Heart left ventricle (tissue), 13 donors: Measurements from ENCODE around the gene TATDN2.

Experiments
- CTCF ChIP-seq, 12 donors: fragments of 200-600 bp; sonication (generic) in 4 of 12; IDR thresholded peaks; one replicate each; pipeline versions ENCODE4 v1.5.0 to v1.8.0; 2018 to 2022; ENCODE audit warnings: antibody characterized with exemption in 12 of 12, mild to moderate bottlenecking in 5 of 12
- POLR2A ChIP-seq, 2 donors: fragments of 450-650 bp; IDR thresholded peaks; one replicate each; pipeline ENCODE4 v1.6.1; 2017; ENCODE audit warnings: antibody characterized with exemption in 2 of 2, mild to moderate bottlenecking in 2 of 2, moderate library complexity in 2 of 2
- donor health status: ischemic (EF 13 %, LVEDD 7.1; RV severe dilation, severe dysfunction).
- donor health status: DM: no; HTN: yes; CAD: no.
- donor health status: DM: no; HTN: no; CAD: no.
- donor health status: ischemic (EF 25% LVEDD 6.9; RV normal size, moderate dysfunction).
- donor health status: ischemic (EF 25% LVEDD 5.7; RV mildly dilated, moderate dysfunction).
- donor health status: ischemic (EF 35%, LVEDD 5.7; RV mildly dilated, moderate dysfunction).
- donor health status: nonischemic (EF 11% LVEDD 7.7; RV severe dilation, severe dysfunction).
- donor health status: DM: yes; HTN: yes; CAD: no.
- donor health status: PGD.
- donor health status: ischemic (EF 29% LVEDD 5.4; RV normal size, mild dysfunction).
- donor health status: nonischemic (EF 23%, LVEDD 6.1; RV moderate dilation, normal function).

- TF ChIP-seq CTCF (IDR thresholded peaks at IDR 0.05) (no peak), POLR2A (IDR thresholded peaks at IDR 0.05) (no peak)
These were observed 51.8 kb downstream of the TATDN2 start for GRCh38 chr3:10300087-10300486.
